K562 (cell line): ENCODE results near the gene CDCA3. TPM values are rescaled to one million over a fixed set of nuclear protein-coding genes. Genes with fewer than 3 reads are reported as not detected.

Experiments used
- FOXK2 ChIP-seq, 2 experiments: fragments of 450-650 bp; IDR thresholded peaks in 1 of 2; conservative IDR thresholded peaks in 1 of 2; 2 replicates each; pipeline ENCODE4 v1.6.1; 2016; ENCODE audit warnings: low read depth in 2 of 2, mild to moderate bottlenecking in 1 of 2
- HDAC2 ChIP-seq: fragments of 450-650 bp; IDR thresholded peaks from 2 replicates; pipeline ENCODE4 v1.6.1; 2016; ENCODE audit warnings: mild to moderate bottlenecking
- L3MBTL2 ChIP-seq: fragments of 450-650 bp; IDR thresholded peaks from 2 replicates; pipeline ENCODE4 v1.6.1; 2016; ENCODE audit warnings: mild to moderate bottlenecking, moderate library complexity
- MAZ ChIP-seq, 2 experiments: fragments of 450-650 bp in 1 of 2; sonication (generic) in 1 of 2; formaldehyde crosslinking; IDR thresholded peaks in 1 of 2; conservative IDR thresholded peaks in 1 of 2; 2 replicates each; pipeline versions ENCODE4 v1.4.0 to v1.5.0; 2020; ENCODE audit warnings: mild to moderate bottlenecking in 1 of 2, missing genetic modification reagents in 1 of 2
- MYC ChIP-seq, 2 experiments: fragments of 250-450 bp in 1 of 2; sonication (Bioruptor Pico) in 1 of 2; IDR thresholded peaks; 2 replicates each; pipeline versions ENCODE4 v1.5.1 to v1.6.1; 2012 to 2021; ENCODE audit warnings: low read depth in 2 of 2, borderline replicate concordance in 1 of 2, improper control_type of control experiment in 1 of 2, low read length in 1 of 2, mild to moderate bottlenecking in 1 of 2, moderate library complexity in 1 of 2
- NR1H2 ChIP-seq: sonication (generic); formaldehyde crosslinking; IDR thresholded peaks from 2 replicates; pipeline ENCODE4 v1.4.0; 2020; ENCODE audit warnings: mild to moderate bottlenecking, missing genetic modification reagents
- PHF8 ChIP-seq: fragments of 200-600 bp; sonication (generic); IDR thresholded peaks from 2 replicates; pipeline ENCODE4 v1.6.1; 2012; ENCODE audit warnings: mixed run types, mild to moderate bottlenecking, inconsistent platforms, low read length, moderate library complexity, borderline replicate concordance
- TBP ChIP-seq: optimal IDR thresholded peaks from 2 replicates; pipeline ENCODE3; 2011; ENCODE audit warnings: low read depth, low read length, improper control_type of control experiment
- TEAD4 ChIP-seq, 2 experiments: sonication (generic) in 1 of 2; formaldehyde crosslinking in 1 of 2; IDR thresholded peaks; 2 replicates each; pipeline versions ENCODE4 v1.6.1 to v1.8.0; 2012 to 2022; ENCODE audit warnings: borderline replicate concordance in 1 of 2, inconsistent platforms in 1 of 2, low read length in 1 of 2, mild to moderate bottlenecking in 1 of 2, missing genetic modification reagents in 1 of 2
- TRIM24 ChIP-seq, 2 experiments: fragments of 450-650 bp; IDR thresholded peaks; 2 replicates each; pipeline ENCODE4 v1.6.1; 2016
- polyA plus RNA-seq, 8 experiments: library from polyadenylated mRNA; depleted of rRNA in 4 of 8; stranded (reverse) in 5 of 8; unstranded in 3 of 8; fragments of >200 nt; fragmentation: Nextera tagmentation in 2 of 8; fragmentation: Illumina TruSeq in 1 of 8; extraction: Ambion mirVana in 2 of 8; extraction: Trizol in 1 of 8; gene quantifications; 2 replicates each; pipeline versions ENCODE4 v1.2.1 to v1.2.3, GENCODE V29; 2011 to 2014; ENCODE audit warnings: inconsistent platforms in 1 of 8, missing spikeins in 1 of 8
- total RNA-seq, 7 experiments: library from RNA; depleted of rRNA in 6 of 7; stranded (reverse); fragments of >200 nt in 6 of 7; fragmentation: Illumina TruSeq in 2 of 7; extraction: Trizol in 2 of 7; gene quantifications; 2 replicates each; pipeline versions ENCODE4 v1.2.1 to v1.2.3, GENCODE V29; 2011 to 2021; ENCODE audit warnings: low replicate concordance in 1 of 7
- TF ChIP-seq, protein P1 (sequence below): sonication (generic); formaldehyde crosslinking; IDR thresholded peaks from 2 replicates; pipeline ENCODE4 v1.8.0; 2022; ENCODE audit warnings: missing genetic modification reagents, mild to moderate bottlenecking, moderate library complexity, borderline replicate concordance
- TF ChIP-seq, protein P2 (sequence below): fragments of 450-650 bp; formaldehyde crosslinking; IDR thresholded peaks from 2 replicates; pipeline ENCODE4 v1.4.0; 2020; ENCODE audit warnings: mild to moderate bottlenecking, moderate library complexity
- TF ChIP-seq, protein P3 (sequence below): sonication (generic); formaldehyde crosslinking; IDR thresholded peaks from 2 replicates; pipeline ENCODE4 v1.8.0; 2022; ENCODE audit warnings: mild to moderate bottlenecking, missing genetic modification reagents
- TF ChIP-seq, protein P4 (sequence below): sonication (generic); formaldehyde crosslinking; IDR thresholded peaks from 2 replicates; pipeline ENCODE4 v1.9.0; 2022; ENCODE audit warnings: mild to moderate bottlenecking, missing genetic modification reagents
- TF ChIP-seq, protein P5 (sequence below): sonication (generic); formaldehyde crosslinking; IDR thresholded peaks from 2 replicates; pipeline ENCODE4 v1.9.0; 2022; ENCODE audit warnings: mild to moderate bottlenecking, missing genetic modification reagents
- TF ChIP-seq, protein P6 (sequence below), 2 experiments: fragments of 450-650 bp; conservative IDR thresholded peaks; 2 replicates each; pipeline ENCODE4 v1.6.1; 2017; ENCODE audit warnings: mild to moderate bottlenecking in 2 of 2, moderate library complexity in 2 of 2

Gene CDCA3
- total and polyA plus RNA-seq, 9 of the 15 experiments (the other 6 are each of a cell fraction or from before 2014, with no cell fraction given), result 24.2 to 80.8 (median 55.1) TPM

DNA sequence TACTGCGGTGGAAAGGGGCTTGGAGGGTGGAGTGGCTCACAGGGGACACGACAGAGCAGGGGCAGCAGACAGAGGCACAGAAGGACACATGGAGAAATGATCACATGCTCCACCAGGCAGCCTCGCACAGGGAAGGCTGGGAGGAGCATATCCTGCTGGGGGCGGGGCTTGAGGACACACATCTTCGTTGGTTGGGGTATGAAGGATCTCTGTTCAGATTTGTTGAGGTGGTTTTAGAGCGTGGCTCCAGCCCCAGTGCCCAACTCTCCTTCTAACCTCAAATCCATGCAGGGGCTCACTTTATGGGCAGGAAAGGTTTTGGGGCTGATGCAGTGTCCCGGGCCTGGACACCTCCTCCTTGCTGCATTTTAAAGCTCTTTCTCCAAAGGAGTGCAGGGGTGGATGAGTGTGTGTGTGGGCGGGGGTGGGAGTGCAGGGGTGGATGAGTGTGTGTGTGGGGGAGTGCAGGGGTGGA is 23.6 kb downstream of the CDCA3 start (continued):
- TF ChIP-seq, protein P1, sequence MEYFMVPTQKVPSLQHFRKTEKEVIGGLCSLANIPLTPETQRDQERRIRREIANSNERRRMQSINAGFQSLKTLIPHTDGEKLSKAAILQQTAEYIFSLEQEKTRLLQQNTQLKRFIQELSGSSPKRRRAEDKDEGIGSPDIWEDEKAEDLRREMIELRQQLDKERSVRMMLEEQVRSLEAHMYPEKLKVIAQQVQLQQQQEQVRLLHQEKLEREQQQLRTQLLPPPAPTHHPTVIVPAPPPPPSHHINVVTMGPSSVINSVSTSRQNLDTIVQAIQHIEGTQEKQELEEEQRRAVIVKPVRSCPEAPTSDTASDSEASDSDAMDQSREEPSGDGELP, result peak; percentile 35; the same call in 1 of the 2 replicates
- TF ChIP-seq, protein P2, sequence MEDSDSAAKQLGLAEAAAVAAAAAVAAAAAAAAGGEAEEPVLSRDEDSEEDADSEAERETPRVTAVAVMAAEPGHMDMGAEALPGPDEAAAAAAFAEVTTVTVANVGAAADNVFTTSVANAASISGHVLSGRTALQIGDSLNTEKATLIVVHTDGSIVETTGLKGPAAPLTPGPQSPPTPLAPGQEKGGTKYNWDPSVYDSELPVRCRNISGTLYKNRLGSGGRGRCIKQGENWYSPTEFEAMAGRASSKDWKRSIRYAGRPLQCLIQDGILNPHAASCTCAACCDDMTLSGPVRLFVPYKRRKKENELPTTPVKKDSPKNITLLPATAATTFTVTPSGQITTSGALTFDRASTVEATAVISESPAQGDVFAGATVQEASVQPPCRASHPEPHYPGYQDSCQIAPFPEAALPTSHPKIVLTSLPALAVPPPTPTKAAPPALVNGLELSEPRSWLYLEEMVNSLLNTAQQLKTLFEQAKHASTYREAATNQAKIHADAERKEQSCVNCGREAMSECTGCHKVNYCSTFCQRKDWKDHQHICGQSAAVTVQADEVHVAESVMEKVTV (CRISPR knock-in tag), result no peak
- TF ChIP-seq, protein P3, sequence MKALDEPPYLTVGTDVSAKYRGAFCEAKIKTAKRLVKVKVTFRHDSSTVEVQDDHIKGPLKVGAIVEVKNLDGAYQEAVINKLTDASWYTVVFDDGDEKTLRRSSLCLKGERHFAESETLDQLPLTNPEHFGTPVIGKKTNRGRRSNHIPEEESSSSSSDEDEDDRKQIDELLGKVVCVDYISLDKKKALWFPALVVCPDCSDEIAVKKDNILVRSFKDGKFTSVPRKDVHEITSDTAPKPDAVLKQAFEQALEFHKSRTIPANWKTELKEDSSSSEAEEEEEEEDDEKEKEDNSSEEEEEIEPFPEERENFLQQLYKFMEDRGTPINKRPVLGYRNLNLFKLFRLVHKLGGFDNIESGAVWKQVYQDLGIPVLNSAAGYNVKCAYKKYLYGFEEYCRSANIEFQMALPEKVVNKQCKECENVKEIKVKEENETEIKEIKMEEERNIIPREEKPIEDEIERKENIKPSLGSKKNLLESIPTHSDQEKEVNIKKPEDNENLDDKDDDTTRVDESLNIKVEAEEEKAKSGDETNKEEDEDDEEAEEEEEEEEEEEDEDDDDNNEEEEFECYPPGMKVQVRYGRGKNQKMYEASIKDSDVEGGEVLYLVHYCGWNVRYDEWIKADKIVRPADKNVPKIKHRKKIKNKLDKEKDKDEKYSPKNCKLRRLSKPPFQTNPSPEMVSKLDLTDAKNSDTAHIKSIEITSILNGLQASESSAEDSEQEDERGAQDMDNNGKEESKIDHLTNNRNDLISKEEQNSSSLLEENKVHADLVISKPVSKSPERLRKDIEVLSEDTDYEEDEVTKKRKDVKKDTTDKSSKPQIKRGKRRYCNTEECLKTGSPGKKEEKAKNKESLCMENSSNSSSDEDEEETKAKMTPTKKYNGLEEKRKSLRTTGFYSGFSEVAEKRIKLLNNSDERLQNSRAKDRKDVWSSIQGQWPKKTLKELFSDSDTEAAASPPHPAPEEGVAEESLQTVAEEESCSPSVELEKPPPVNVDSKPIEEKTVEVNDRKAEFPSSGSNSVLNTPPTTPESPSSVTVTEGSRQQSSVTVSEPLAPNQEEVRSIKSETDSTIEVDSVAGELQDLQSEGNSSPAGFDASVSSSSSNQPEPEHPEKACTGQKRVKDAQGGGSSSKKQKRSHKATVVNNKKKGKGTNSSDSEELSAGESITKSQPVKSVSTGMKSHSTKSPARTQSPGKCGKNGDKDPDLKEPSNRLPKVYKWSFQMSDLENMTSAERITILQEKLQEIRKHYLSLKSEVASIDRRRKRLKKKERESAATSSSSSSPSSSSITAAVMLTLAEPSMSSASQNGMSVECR (CRISPR knock-in tag), result 0 out of 2 replicates have a peak, but pooled peaks have one; percentile 16
- TF ChIP-seq, protein P4, sequence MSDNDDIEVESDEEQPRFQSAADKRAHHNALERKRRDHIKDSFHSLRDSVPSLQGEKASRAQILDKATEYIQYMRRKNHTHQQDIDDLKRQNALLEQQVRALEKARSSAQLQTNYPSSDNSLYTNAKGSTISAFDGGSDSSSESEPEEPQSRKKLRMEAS, result peak; percentile 34
- TF ChIP-seq TRIM24 (IDR thresholded peaks at IDR 0.05) (no peak), TBP (peak; percentile 43), TEAD4 (IDR thresholded peaks at IDR 0.05; ENCODE audit: low read length) (peak; percentile 44; the same call in 1 of the 2 replicates), TEAD4 (CRISPR knock-in tag; IDR thresholded peaks at IDR 0.05; ENCODE audit: borderline replicate concordance) (no peak), NR1H2 (CRISPR knock-in tag) (no peak), HDAC2 (0 out of 2 replicates have a peak, but pooled peaks have one; percentile 22), MAZ (CRISPR knock-in tag; conservative IDR thresholded peaks at IDR 0.05 in 1 of 2, IDR thresholded peaks at IDR 0.05 in 1 of 2) (peak in 1 of 2 experiments; percentile 23; a peak in 1 of 4 replicates), FOXK2 (conservative IDR thresholded peaks at IDR 0.05 in 1 of 2, IDR thresholded peaks at IDR 0.05 in 1 of 2; ENCODE audit: low read depth in 2 of 2) (peak in 1 of 2 experiments; percentile 43; a peak in 2 of 4 replicates), MYC (IDR thresholded peaks at IDR 0.05; ENCODE audit: low read depth, low read length) (peak; percentile 67; the same call in 1 of the 2 replicates), MYC (CRISPR knock-in tag; IDR thresholded peaks at IDR 0.05; ENCODE audit: borderline replicate concordance, low read depth) (no peak), PHF8 (peak; percentile 37; the same call in 1 of the 2 replicates), L3MBTL2 (peak; percentile 57; the same call in 1 of the 2 replicates)
- TF ChIP-seq, protein P5, sequence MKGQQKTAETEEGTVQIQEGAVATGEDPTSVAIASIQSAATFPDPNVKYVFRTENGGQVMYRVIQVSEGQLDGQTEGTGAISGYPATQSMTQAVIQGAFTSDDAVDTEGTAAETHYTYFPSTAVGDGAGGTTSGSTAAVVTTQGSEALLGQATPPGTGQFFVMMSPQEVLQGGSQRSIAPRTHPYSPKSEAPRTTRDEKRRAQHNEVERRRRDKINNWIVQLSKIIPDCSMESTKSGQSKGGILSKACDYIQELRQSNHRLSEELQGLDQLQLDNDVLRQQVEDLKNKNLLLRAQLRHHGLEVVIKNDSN, result peak; percentile 78
- TF ChIP-seq, protein P6, sequence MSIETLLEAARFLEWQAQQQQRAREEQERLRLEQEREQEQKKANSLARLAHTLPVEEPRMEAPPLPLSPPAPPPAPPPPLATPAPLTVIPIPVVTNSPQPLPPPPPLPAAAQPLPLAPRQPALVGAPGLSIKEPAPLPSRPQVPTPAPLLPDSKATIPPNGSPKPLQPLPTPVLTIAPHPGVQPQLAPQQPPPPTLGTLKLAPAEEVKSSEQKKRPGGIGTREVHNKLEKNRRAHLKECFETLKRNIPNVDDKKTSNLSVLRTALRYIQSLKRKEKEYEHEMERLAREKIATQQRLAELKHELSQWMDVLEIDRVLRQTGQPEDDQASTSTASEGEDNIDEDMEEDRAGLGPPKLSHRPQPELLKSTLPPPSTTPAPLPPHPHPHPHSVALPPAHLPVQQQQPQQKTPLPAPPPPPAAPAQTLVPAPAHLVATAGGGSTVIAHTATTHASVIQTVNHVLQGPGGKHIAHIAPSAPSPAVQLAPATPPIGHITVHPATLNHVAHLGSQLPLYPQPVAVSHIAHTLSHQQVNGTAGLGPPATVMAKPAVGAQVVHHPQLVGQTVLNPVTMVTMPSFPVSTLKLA (conservative IDR thresholded peaks at IDR 0.05), result peak in 1 of 2 experiments; percentile 36; a peak in 1 of 4 replicates
